Hematopoietic multipotent progenitor cell treated with erythropoietin and hydrocortisone succinate and interleukin-3 and kit ligand, for 17 days (in vitro differentiated cells): ENCODE measurements around the gene SLCO4C1.

Experiments used
- DNase-seq: peaks from one replicate; pipeline ENCODE4 v3.0.0-alpha.2; 2015; ENCODE audit warnings: low spot score

Gene SLCO4C1

GRCh38 chr5:102270036-102270435 lies 26.0 kb downstream of the SLCO4C1 start:
- no peak for DNase-seq

GRCh38 chr5:102262688-102263087 lies 33.4 kb downstream of the SLCO4C1 start:
- no peak for DNase-seq

GRCh38 chr5:102249381-102249780 lies 46.7 kb downstream of the SLCO4C1 start:
- DNase-seq, result no peak

GRCh38 chr5:102243213-102243612 lies 52.9 kb downstream of the SLCO4C1 start:
- no peak for DNase-seq

- DNase-seq, result no peak
Measured at GRCh38 chr5:102241809-102242421, 54.2 kb downstream of the SLCO4C1 start.

- DNase-seq, result no peak
Measured at GRCh38 chr5:102231693-102232619, 64.1 kb downstream of the SLCO4C1 start.

- DNase-seq, result no peak
Measured at GRCh38 chr5:102229685-102230084, 66.4 kb downstream of the SLCO4C1 start.

- no peak for DNase-seq
Measured at GRCh38 chr5:102226321-102226720, 69.8 kb downstream of the SLCO4C1 start.

GRCh38 chr5:102223542-102224477 lies 72.3 kb downstream of the SLCO4C1 start:
- peak; percentile 21 for DNase-seq

- no peak for DNase-seq
Measured at GRCh38 chr5:102222772-102223171, 73.3 kb downstream of the SLCO4C1 start.

GRCh38 chr5:102221949-102222348 lies 74.1 kb downstream of the SLCO4C1 start:
- no peak for DNase-seq

GRCh38 chr5:102218159-102218558 lies 77.9 kb downstream of the SLCO4C1 start:
- DNase-seq, result no peak

- DNase-seq, result no peak
Measured at GRCh38 chr5:102216678-102217077, 79.4 kb downstream of the SLCO4C1 start.

- DNase-seq, result no peak
Measured at GRCh38 chr5:102211165-102211564, 84.9 kb downstream of the SLCO4C1 start.

GRCh38 chr5:102200861-102201260 lies 95.2 kb downstream of the SLCO4C1 start:
- DNase-seq, result no peak

GRCh38 chr5:102196481-102196880 lies 99.6 kb downstream of the SLCO4C1 start:
- DNase-seq, result no peak
